ENCODE results near the gene DCLRE1A. TPM values are rescaled to one million over a fixed set of nuclear protein-coding genes. Genes with fewer than 3 reads are reported as not detected.

DCLRE1A gene
- total RNA-seq, 4 donors from 2014 or later = 1.9 to 4.6 (median 3.8) TPM

DNA sequence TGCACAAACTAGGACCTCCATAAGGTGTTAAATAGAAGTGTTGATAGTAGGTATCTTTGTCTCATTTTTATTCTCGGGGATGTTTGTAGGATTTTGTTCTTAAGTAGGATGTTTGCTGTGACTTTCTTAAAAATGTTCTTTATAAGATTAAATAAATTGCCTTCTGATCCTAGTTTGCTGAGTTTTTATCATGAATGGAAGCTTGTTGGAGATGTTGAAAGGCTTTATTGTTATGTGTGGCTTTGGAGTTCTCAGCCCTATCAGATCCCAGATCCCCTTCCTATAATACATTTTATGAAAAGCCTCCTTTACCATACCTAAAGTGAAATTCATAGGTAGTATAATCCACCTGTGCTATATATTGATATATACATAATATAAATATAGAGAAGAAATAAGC lies 40.7 kb upstream of the DCLRE1A start:
- no peak overlapping the region for H3K4me3 ChIP-seq
- no peak for TF ChIP-seq POLR2A (IDR thresholded peaks at IDR 0.05)
- TF ChIP-seq, protein P1, sequence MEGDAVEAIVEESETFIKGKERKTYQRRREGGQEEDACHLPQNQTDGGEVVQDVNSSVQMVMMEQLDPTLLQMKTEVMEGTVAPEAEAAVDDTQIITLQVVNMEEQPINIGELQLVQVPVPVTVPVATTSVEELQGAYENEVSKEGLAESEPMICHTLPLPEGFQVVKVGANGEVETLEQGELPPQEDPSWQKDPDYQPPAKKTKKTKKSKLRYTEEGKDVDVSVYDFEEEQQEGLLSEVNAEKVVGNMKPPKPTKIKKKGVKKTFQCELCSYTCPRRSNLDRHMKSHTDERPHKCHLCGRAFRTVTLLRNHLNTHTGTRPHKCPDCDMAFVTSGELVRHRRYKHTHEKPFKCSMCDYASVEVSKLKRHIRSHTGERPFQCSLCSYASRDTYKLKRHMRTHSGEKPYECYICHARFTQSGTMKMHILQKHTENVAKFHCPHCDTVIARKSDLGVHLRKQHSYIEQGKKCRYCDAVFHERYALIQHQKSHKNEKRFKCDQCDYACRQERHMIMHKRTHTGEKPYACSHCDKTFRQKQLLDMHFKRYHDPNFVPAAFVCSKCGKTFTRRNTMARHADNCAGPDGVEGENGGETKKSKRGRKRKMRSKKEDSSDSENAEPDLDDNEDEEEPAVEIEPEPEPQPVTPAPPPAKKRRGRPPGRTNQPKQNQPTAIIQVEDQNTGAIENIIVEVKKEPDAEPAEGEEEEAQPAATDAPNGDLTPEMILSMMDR (IDR thresholded peaks at IDR 0.05) = no peak
- no peak for TF ChIP-seq EP300 (IDR thresholded peaks at IDR 0.05; ENCODE audit: low read depth)
- TF ChIP-seq POLR2AphosphoS5 (IDR thresholded peaks at IDR 0.05) = no peak
- H3K9me3 ChIP-seq = no peaks in the 10 kb centered on the region
- no peaks in the 10 kb centered on the region for H3K27me3 ChIP-seq
- in situ Hi-C loops (cut with MboI; ENCODE audit: low pct_ligation_motif_present in 1 of 4, low pct_unique_long_range_greater_than_20kb in 1 of 4, low sequenced_read_pairs in 3 of 4) (no loop called here), intact Hi-C loops (cut with DNase I; ENCODE audit: low total_unique reads) (no loop called here)
- peaks cover 0 to 18% (median 1%) of the 10 kb centered on the region in 4 donors for H3K36me3 ChIP-seq
- no peak overlapping the region for H3K27ac ChIP-seq
- WGBS, 2 donors (ENCODE audit: low coverage in 1 of 2) = 91% methylated on average over 1 of the region's 1 CpG
- peaks cover 0 to 4% (median 0%) of the 10 kb centered on the region in 4 donors for H3K4me1 ChIP-seq
- no peak for DNase-seq

DNA sequence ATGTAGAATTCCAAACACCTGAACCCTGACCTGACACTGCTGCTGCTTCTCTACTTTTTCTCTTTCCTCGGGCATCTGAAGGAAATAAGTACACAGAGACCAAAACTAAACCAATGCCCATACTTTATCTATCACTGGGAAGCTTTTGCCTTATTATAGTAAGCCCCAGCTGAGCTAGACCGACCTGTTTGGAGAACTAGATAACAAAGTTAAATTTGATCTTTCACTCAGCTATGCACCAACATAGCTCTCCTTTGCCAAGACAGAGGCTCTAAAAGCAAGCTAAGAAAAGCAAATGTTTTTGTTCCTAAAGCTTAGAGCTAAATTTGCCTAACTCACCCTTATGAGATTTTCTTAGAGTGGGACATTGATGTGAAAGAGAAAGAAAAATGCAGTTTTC lies 39.7 kb upstream of the DCLRE1A start:
- no peak for DNase-seq
- Histone ChIP-seq H3K4me1 (peaks cover 0 to 4% (median 0%) of the 10 kb centered on the region in 4 donors), H3K27ac (no peak overlapping the region), H3K4me3 (no peak overlapping the region), H3K36me3 (peaks cover 0 to 9% (median 1%) of the 10 kb centered on the region in 4 donors), H3K27me3 (no peaks in the 10 kb centered on the region), H3K9me3 (no peaks in the 10 kb centered on the region)
- in situ Hi-C loops (cut with MboI; ENCODE audit: low pct_ligation_motif_present in 1 of 4, low pct_unique_long_range_greater_than_20kb in 1 of 4, low sequenced_read_pairs in 3 of 4) (no loop called here), intact Hi-C loops (cut with DNase I; ENCODE audit: low total_unique reads) (no loop called here)
- WGBS, 2 donors (ENCODE audit: low coverage in 1 of 2) = 69 to 83% methylated on average over 2 of the region's 2 CpGs
- TF ChIP-seq EP300 (IDR thresholded peaks at IDR 0.05; ENCODE audit: low read depth) = no peak

DNA sequence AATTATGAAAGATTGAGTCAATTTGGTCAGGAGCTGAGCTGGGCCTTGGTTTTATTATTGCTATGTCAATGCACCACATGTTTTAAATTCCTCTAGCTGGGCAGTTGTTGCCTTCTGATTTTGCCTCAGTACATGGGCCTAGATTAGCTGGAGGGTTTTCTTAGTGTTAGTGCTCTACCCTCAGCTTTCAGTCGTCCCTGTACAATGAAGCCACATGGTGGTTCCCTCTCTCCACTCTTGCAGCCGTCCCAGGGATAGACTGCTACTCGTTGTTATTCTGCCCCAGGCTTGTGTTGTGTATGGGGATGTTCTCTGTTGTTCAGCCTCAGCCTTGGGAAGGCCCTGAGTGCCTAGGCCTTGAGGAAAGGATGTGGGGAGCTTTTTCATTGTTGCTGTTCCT lies 37.6 kb upstream of the DCLRE1A start:
- Histone ChIP-seq H3K4me1 (peaks cover 0 to 4% (median 0%) of the 10 kb centered on the region in 4 donors), H3K36me3 (peaks cover 0 to 11% (median 0%) of the 10 kb centered on the region in 4 donors), H3K27ac (no peak overlapping the region), H3K27me3 (no peaks in the 10 kb centered on the region), H3K9me3 (no peaks in the 10 kb centered on the region), H3K4me3 (no peak overlapping the region)
- TF ChIP-seq, protein P1 (IDR thresholded peaks at IDR 0.05) = no peak
- TF ChIP-seq POLR2A (IDR thresholded peaks at IDR 0.05) = no peak
- no peak for TF ChIP-seq EP300 (IDR thresholded peaks at IDR 0.05; ENCODE audit: low read depth)
- TF ChIP-seq POLR2AphosphoS5 (IDR thresholded peaks at IDR 0.05) = no peak
- no peak for DNase-seq
- in situ Hi-C loops (cut with MboI; ENCODE audit: low pct_ligation_motif_present in 1 of 4, low pct_unique_long_range_greater_than_20kb in 1 of 4, low sequenced_read_pairs in 3 of 4) = no loop called here
- 43 to 56% methylated on average over 1 to 3 of the region's 3 CpGs for WGBS, 2 donors (ENCODE audit: low coverage in 1 of 2)
- intact Hi-C loops (cut with DNase I; ENCODE audit: low total_unique reads) = no loop called here

DNA sequence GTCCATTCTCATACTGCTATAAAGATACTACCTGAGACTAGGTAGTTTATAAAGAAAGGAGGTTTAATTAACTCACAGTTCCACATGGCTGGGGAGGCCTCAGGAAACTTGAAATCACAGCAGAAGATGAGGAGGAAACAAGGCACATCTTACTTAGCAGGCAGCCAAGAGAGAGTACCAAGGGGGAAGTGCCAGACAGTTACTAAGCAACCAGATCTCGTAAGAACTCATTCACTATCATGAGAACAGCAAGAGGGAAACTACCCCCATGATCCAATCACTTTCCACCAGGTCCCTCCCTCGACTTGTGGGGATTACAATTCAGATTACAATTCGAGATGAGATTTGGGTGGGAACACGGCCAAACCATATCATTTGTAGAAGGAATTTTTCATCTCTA lies 36.9 kb upstream of the DCLRE1A start:
- Histone ChIP-seq H3K9me3 (no peaks in the 10 kb centered on the region), H3K4me1 (peaks cover 0 to 4% (median 0%) of the 10 kb centered on the region in 4 donors), H3K36me3 (peaks cover 0 to 18% (median 0%) of the 10 kb centered on the region in 4 donors), H3K27me3 (no peaks in the 10 kb centered on the region), H3K27ac (no peak overlapping the region), H3K4me3 (no peak overlapping the region)
- no peak for DNase-seq
- 80 to 87% methylated on average over 3 to 4 of the region's 4 CpGs for WGBS, 2 donors (ENCODE audit: low coverage in 1 of 2)
- intact Hi-C loops (cut with DNase I; ENCODE audit: low total_unique reads) = no loop called here
- TF ChIP-seq POLR2AphosphoS5 (IDR thresholded peaks at IDR 0.05) = no peak
- no peak for TF ChIP-seq EP300 (IDR thresholded peaks at IDR 0.05; ENCODE audit: low read depth)
- TF ChIP-seq, protein P1 (IDR thresholded peaks at IDR 0.05) = no peak
- TF ChIP-seq POLR2A (IDR thresholded peaks at IDR 0.05) = no peak
- in situ Hi-C loops (cut with MboI; ENCODE audit: low pct_ligation_motif_present in 1 of 4, low pct_unique_long_range_greater_than_20kb in 1 of 4, low sequenced_read_pairs in 3 of 4) = no loop called here

DNA sequence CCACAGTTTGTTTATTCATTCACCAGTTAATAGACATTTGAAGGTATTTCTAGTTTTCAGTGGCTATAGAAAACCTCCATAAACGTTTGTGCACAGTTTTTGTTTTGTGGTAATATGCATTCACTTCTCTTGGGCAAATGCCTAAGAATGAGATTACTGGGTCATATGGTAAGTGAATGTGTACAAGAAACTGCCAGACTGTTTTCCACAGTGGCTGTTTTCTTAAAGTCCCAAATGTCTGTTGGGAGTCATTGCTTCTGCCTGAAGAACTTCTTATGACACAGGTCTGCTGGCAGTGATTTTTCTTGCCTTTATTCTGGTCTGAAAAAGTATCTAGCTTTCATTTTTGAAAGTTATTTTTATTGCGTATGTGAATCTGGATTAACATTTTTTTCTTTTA lies 36.0 kb upstream of the DCLRE1A start:
- TF ChIP-seq EP300 (IDR thresholded peaks at IDR 0.05; ENCODE audit: low read depth) (no peak), POLR2AphosphoS5 (IDR thresholded peaks at IDR 0.05) (no peak), POLR2A (IDR thresholded peaks at IDR 0.05) (no peak)
- TF ChIP-seq, protein P1 (IDR thresholded peaks at IDR 0.05) = no peak
- Histone ChIP-seq H3K9me3 (no peaks in the 10 kb centered on the region), H3K27me3 (no peaks in the 10 kb centered on the region), H3K36me3 (peaks cover 0 to 24% (median 0%) of the 10 kb centered on the region in 4 donors), H3K4me1 (peaks cover 0 to 4% (median 0%) of the 10 kb centered on the region in 4 donors), H3K4me3 (no peak overlapping the region), H3K27ac (no peak overlapping the region)
- intact Hi-C loops (cut with DNase I; ENCODE audit: low total_unique reads) = no loop called here
- DNase-seq = no peak
- WGBS, 2 donors (ENCODE audit: low coverage in 1 of 2) = 71 to 83% methylated on average over 2 of the region's 2 CpGs
- in situ Hi-C loops (cut with MboI; ENCODE audit: low pct_ligation_motif_present in 1 of 4, low pct_unique_long_range_greater_than_20kb in 1 of 4, low sequenced_read_pairs in 3 of 4) = no loop called here
